ENCODE results near the gene NF1.

DNA sequence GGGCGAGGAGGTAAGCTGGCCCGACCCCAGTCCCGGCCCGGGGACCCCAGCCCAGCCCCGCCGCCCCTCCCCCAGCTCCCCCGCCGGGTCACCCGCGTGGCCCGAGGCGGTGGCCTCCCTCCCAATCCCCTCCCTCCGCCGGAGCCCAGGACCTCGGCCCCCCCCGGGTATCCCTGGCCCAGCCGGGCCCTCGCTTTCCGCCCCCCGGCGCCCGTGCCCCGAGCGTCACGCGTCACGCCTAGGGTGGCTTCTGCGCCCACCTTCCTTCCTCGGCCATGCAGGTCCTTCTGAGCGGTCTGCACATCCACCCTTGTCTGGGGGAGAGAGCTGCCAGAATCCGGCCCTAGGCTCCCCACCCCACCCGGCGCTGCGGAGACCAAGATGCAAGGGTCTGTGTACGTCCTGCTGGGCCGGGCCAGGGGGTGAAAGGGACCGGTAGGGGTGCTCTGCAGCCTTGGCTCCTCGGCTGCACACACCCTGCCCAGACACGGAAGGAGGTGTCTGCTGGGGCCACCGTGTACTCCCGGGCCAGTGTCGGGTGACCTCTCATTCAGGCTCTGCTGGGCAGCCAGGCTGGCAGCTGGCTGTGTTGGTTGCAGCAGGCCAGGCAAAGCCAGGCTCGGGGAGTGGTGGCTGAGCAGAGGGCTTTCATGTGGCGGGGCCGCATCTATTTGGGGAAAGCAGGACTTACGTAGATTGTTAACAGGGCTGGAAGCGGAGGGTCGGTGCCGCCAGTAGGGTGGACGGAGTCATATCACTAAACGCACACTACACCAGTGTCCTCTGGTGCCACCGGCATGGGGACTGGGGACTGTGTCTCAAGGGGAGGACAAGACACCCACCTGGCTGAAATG, 297.5 kb downstream of the NF1 start:
- TF ChIP-seq EZH2 (IDR thresholded peaks at IDR 0.05; ENCODE audit: borderline replicate concordance, low read length): no peak
- TF ChIP-seq, protein P1, sequence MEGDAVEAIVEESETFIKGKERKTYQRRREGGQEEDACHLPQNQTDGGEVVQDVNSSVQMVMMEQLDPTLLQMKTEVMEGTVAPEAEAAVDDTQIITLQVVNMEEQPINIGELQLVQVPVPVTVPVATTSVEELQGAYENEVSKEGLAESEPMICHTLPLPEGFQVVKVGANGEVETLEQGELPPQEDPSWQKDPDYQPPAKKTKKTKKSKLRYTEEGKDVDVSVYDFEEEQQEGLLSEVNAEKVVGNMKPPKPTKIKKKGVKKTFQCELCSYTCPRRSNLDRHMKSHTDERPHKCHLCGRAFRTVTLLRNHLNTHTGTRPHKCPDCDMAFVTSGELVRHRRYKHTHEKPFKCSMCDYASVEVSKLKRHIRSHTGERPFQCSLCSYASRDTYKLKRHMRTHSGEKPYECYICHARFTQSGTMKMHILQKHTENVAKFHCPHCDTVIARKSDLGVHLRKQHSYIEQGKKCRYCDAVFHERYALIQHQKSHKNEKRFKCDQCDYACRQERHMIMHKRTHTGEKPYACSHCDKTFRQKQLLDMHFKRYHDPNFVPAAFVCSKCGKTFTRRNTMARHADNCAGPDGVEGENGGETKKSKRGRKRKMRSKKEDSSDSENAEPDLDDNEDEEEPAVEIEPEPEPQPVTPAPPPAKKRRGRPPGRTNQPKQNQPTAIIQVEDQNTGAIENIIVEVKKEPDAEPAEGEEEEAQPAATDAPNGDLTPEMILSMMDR (IDR thresholded peaks at IDR 0.05; ENCODE audit: low read length): no peak
